Stimulated activated CD8-positive, alpha-beta memory T cell treated with anti-CD3 and anti-CD28 coated beads, Interleukin-12 subunit alpha, Interleukin-12 subunit beta, amount 100 ng/mL, for 4 hours (primary cell): ENCODE data around the gene NR3C2.

ENCODE experiments used
- DNase-seq: peaks from one replicate; pipeline ENCODE4 v3.0.0-alpha.2; 2020; ENCODE audit warnings: low read depth

Gene NR3C2

GRCh38 chr4:148434075-148434773 lies 8.0 kb downstream of the NR3C2 start:
- DNase-seq, result no peak

GRCh38 chr4:148431401-148431800 lies 10.8 kb downstream of the NR3C2 start:
- no peak for DNase-seq

GRCh38 chr4:148430854-148431253 lies 11.4 kb downstream of the NR3C2 start:
- DNase-seq, result no peak

- DNase-seq, result no peak
Measured at GRCh38 chr4:148429206-148429605, 13.0 kb downstream of the NR3C2 start.

GRCh38 chr4:148426643-148427042 lies 15.6 kb downstream of the NR3C2 start:
- DNase-seq, result no peak

GRCh38 chr4:148425327-148426110 lies 16.7 kb downstream of the NR3C2 start:
- DNase-seq, result no peak

GRCh38 chr4:148420397-148420796 lies 21.8 kb downstream of the NR3C2 start:
- no peak for DNase-seq

- DNase-seq, result no peak
Measured at GRCh38 chr4:148415500-148415899, 26.7 kb downstream of the NR3C2 start.

- no peak for DNase-seq
Measured at GRCh38 chr4:148412460-148412994, 29.7 kb downstream of the NR3C2 start.

GRCh38 chr4:148405161-148405893 lies 36.9 kb downstream of the NR3C2 start:
- DNase-seq, result no peak

- DNase-seq, result no peak
Measured at GRCh38 chr4:148398988-148399387, 43.2 kb downstream of the NR3C2 start.

- DNase-seq, result no peak
Measured at GRCh38 chr4:148397771-148398170, 44.4 kb downstream of the NR3C2 start.

GRCh38 chr4:148396986-148397673 lies 45.1 kb downstream of the NR3C2 start:
- DNase-seq, result no peak

- no peak for DNase-seq
Measured at GRCh38 chr4:148395771-148396170, 46.4 kb downstream of the NR3C2 start.

GRCh38 chr4:148391056-148391455 lies 51.2 kb downstream of the NR3C2 start:
- no peak for DNase-seq

GRCh38 chr4:148390311-148390710 lies 51.9 kb downstream of the NR3C2 start:
- no peak for DNase-seq

- no peak for DNase-seq
Measured at GRCh38 chr4:148380291-148380690, 61.9 kb downstream of the NR3C2 start.

GRCh38 chr4:148376151-148376550 lies 66.1 kb downstream of the NR3C2 start:
- no peak for DNase-seq

- no peak for DNase-seq
Measured at GRCh38 chr4:148375584-148375983, 66.6 kb downstream of the NR3C2 start.

- no peak for DNase-seq
Measured at GRCh38 chr4:148373093-148373492, 69.1 kb downstream of the NR3C2 start.

GRCh38 chr4:148369919-148370318 lies 72.3 kb downstream of the NR3C2 start:
- no peak for DNase-seq

GRCh38 chr4:148367756-148368155 lies 74.5 kb downstream of the NR3C2 start:
- no peak for DNase-seq
